HepG2 (cell line): ENCODE results near the gene NEUROG2. TPM values are rescaled to one million over a fixed set of nuclear protein-coding genes. Genes with fewer than 3 reads are reported as not detected.

Experiments used
- AFF4 ChIP-seq: sonication (generic); formaldehyde crosslinking; IDR thresholded peaks from 2 replicates; pipeline ENCODE4 v1.4.0; 2020; ENCODE audit warnings: missing genetic modification reagents
- EED ChIP-seq: sonication (generic); formaldehyde crosslinking; IDR thresholded peaks from 2 replicates; pipeline ENCODE4 v1.5.0; 2020; ENCODE audit warnings: mild to moderate bottlenecking, missing genetic modification reagents
- FIP1L1 ChIP-seq: fragments of 200-400 bp; formaldehyde crosslinking; IDR thresholded peaks from 2 replicates; pipeline ENCODE4 v1.6.1; 2018; ENCODE audit warnings: low read depth, mild to moderate bottlenecking, low read length, moderate library complexity, borderline replicate concordance; ENCODE audit not compliant: insufficient read depth
- IRF1 ChIP-seq: sonication (generic); formaldehyde crosslinking; IDR thresholded peaks from 2 replicates; pipeline ENCODE4 v1.4.0; 2020; ENCODE audit warnings: low read depth, mild to moderate bottlenecking, missing genetic modification reagents
- POGZ ChIP-seq: sonication (generic); formaldehyde crosslinking; IDR thresholded peaks from 2 replicates; pipeline ENCODE4 v1.4.0; 2020; ENCODE audit warnings: mild to moderate bottlenecking, missing genetic modification reagents
- PRDM15 ChIP-seq: sonication (generic); formaldehyde crosslinking; IDR thresholded peaks from 2 replicates; pipeline ENCODE4 v1.4.0; 2020; ENCODE audit warnings: missing genetic modification reagents
- PRPF4 ChIP-seq: fragments of 200-400 bp; formaldehyde crosslinking; IDR thresholded peaks from 2 replicates; pipeline ENCODE4 v1.6.1; 2016; ENCODE audit warnings: low read length, low read depth; ENCODE audit not compliant: poor library complexity, severe bottlenecking
- REPIN1 ChIP-seq: sonication (generic); formaldehyde crosslinking; IDR thresholded peaks from 2 replicates; pipeline ENCODE4 v1.8.0; 2022; ENCODE audit warnings: missing genetic modification reagents, low read depth, mild to moderate bottlenecking, borderline replicate concordance
- TCF12 ChIP-seq, 2 experiments: fragments of 450-650 bp in 1 of 2; sonication (generic) in 1 of 2; formaldehyde crosslinking in 1 of 2; IDR thresholded peaks; 2 replicates each; pipeline versions ENCODE4 v1.6.1 to v1.8.0; 2017 to 2022; ENCODE audit warnings: antibody characterized with exemption in 1 of 2, mild to moderate bottlenecking in 1 of 2, missing genetic modification reagents in 1 of 2, moderate library complexity in 1 of 2
- ZHX1 ChIP-seq: sonication (generic); formaldehyde crosslinking; IDR thresholded peaks from 2 replicates; pipeline ENCODE4 v1.8.1; 2022; ENCODE audit warnings: low read depth, mild to moderate bottlenecking, missing genetic modification reagents
- ZMYM3 ChIP-seq: sonication (generic); formaldehyde crosslinking; IDR thresholded peaks from 2 replicates; pipeline ENCODE4 v1.5.1; 2020; ENCODE audit warnings: mild to moderate bottlenecking, missing genetic modification reagents
- ZNF383 ChIP-seq: sonication (generic); formaldehyde crosslinking; IDR thresholded peaks from 2 replicates; pipeline ENCODE4 v1.4.0; 2020; ENCODE audit warnings: missing genetic modification reagents, mild to moderate bottlenecking, borderline replicate concordance
- ZNF562 ChIP-seq: sonication (generic); formaldehyde crosslinking; IDR thresholded peaks from 2 replicates; pipeline ENCODE4 v1.8.0; 2022; ENCODE audit warnings: missing genetic modification reagents, borderline replicate concordance
- polyA plus RNA-seq, 8 experiments: library from polyadenylated mRNA; depleted of rRNA in 3 of 8; stranded (reverse) in 7 of 8; unstranded in 1 of 8; fragments of >200 nt; fragmentation: Illumina TruSeq in 4 of 8; extraction: Trizol in 4 of 8; gene quantifications; 2 replicates each; pipeline versions ENCODE4 v1.2.1 to v1.2.3, GENCODE V29; 2011 to 2016; ENCODE audit warnings: low read depth in 4 of 8, missing spikeins in 1 of 8, mixed read lengths in 1 of 8; ENCODE audit not compliant: insufficient read depth in 1 of 8
- total RNA-seq, 5 experiments: library from RNA; depleted of rRNA; stranded (reverse); fragments of >200 nt; fragmentation: Illumina TruSeq; extraction: Trizol; gene quantifications; 2 replicates each; pipeline ENCODE4 v1.2.3, GENCODE V29; 2016; ENCODE audit warnings: low read depth in 1 of 5

Gene NEUROG2
- total and polyA plus RNA-seq, 2 of the 13 experiments (the other 11 are each of a cell fraction or from before 2014, with no cell fraction given), result not detected

GRCh38 chr4:112550728-112551127 lies 34.7 kb upstream of the NEUROG2 start (continued):
- TF ChIP-seq IRF1 (CRISPR knock-in tag) (no peak), ZHX1 (CRISPR knock-in tag) (no peak), REPIN1 (CRISPR knock-in tag) (no peak), ZMYM3 (CRISPR knock-in tag) (no peak), PRDM15 (no peak), ZNF383 (CRISPR knock-in tag) (no peak), AFF4 (CRISPR knock-in tag) (no peak), TCF12 (IDR thresholded peaks at IDR 0.05) (no peak), TCF12 (CRISPR knock-in tag; IDR thresholded peaks at IDR 0.05) (no peak), PRPF4 (no peak), EED (CRISPR knock-in tag) (no peak), POGZ (no peak), ZNF562 (CRISPR knock-in tag) (no peak), FIP1L1 (no peak)
